Right atrium auricular region (tissue), 2 donors: Measurements from ENCODE around the gene HOXB8. TPM values are rescaled to one million over a fixed set of nuclear protein-coding genes. Genes with fewer than 3 reads are reported as not detected.

ENCODE experiments used
- DNase-seq: peaks from one replicate; pipeline ENCODE4 v3.0.0-alpha.2; 2019; ENCODE audit warnings: low spot score
- H3K27ac ChIP-seq, 2 donors: fragments of 200-600 bp; sonication (generic); 1 replicate in 1 of 2; 2 replicates in 1 of 2; pipeline ENCODE4 v1.5.1; 2016 to 2019
- H3K27me3 ChIP-seq, 2 donors: fragments of 200-600 bp; sonication (generic); one replicate each; pipeline versions ENCODE4 v1.5.1 to v1.6.0; 2017 to 2019
- H3K36me3 ChIP-seq: fragments of 200-600 bp; sonication (generic); one replicate; pipeline ENCODE4 v1.5.1; 2016
- H3K4me1 ChIP-seq, 2 donors: fragments of 200-600 bp; sonication (generic); one replicate each; pipeline versions ENCODE4 v1.5.1 to v1.6.0; 2017 to 2019
- H3K4me3 ChIP-seq, 2 donors: fragments of 200-600 bp; sonication (generic); 1 replicate in 1 of 2; 2 replicates in 1 of 2; pipeline ENCODE4 v1.5.1; 2017 to 2019; ENCODE audit warnings: mild to moderate bottlenecking in 1 of 2, moderate library complexity in 1 of 2
- H3K9me3 ChIP-seq, 2 donors: fragments of 200-600 bp; sonication (generic); one replicate each; pipeline ENCODE4 v1.5.1; 2019
- total RNA-seq, 2 donors: library from RNA; depleted of rRNA; stranded (reverse); fragments of >200 nt; gene quantifications; one replicate each; pipeline ENCODE4 v1.1.0, GENCODE V29; 2016
- TF ChIP-seq, protein P1 (sequence below), 2 donors: fragments of 200-600 bp; sonication (generic); IDR thresholded peaks; one replicate each; pipeline ENCODE4 v1.5.1; 2019; ENCODE audit warnings: antibody characterized with exemption in 2 of 2

The HOXB8 gene
- total RNA-seq, 2 donors from 2014 or later: not detected

GRCh38 chr17:48571826-48572417, 43.2 kb downstream of the HOXB8 start:
- Histone ChIP-seq H3K36me3 (no peaks in the 10 kb centered on the region), H3K4me1 (peaks cover 0 to 13% of the 10 kb centered on the region in 2 donors), H3K9me3 (no peaks in the 10 kb centered on the region), H3K27me3 (peaks cover 0 to 21% of the 10 kb centered on the region in 2 donors), H3K4me3 (no peak overlapping the region), H3K27ac (no peak overlapping the region)
- TF ChIP-seq, protein P1, sequence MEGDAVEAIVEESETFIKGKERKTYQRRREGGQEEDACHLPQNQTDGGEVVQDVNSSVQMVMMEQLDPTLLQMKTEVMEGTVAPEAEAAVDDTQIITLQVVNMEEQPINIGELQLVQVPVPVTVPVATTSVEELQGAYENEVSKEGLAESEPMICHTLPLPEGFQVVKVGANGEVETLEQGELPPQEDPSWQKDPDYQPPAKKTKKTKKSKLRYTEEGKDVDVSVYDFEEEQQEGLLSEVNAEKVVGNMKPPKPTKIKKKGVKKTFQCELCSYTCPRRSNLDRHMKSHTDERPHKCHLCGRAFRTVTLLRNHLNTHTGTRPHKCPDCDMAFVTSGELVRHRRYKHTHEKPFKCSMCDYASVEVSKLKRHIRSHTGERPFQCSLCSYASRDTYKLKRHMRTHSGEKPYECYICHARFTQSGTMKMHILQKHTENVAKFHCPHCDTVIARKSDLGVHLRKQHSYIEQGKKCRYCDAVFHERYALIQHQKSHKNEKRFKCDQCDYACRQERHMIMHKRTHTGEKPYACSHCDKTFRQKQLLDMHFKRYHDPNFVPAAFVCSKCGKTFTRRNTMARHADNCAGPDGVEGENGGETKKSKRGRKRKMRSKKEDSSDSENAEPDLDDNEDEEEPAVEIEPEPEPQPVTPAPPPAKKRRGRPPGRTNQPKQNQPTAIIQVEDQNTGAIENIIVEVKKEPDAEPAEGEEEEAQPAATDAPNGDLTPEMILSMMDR (IDR thresholded peaks at IDR 0.05): no peak
- no peak for DNase-seq

- no peaks in the 10 kb centered on the region for H3K36me3 ChIP-seq
- TF ChIP-seq, protein P1 (IDR thresholded peaks at IDR 0.05): no peak
- H3K4me1 ChIP-seq: peaks cover 0 to 6% of the 10 kb centered on the region in 2 donors
- H3K9me3 ChIP-seq: no peaks in the 10 kb centered on the region
- no peak overlapping the region for H3K4me3 ChIP-seq
- peaks cover 0 to 14% of the 10 kb centered on the region in 2 donors for H3K27me3 ChIP-seq
- no peak overlapping the region for H3K27ac ChIP-seq
- DNase-seq: no peak
Measured at GRCh38 chr17:48571024-48571818, 43.9 kb downstream of the HOXB8 start.

GRCh38 chr17:48570325-48571023, 44.6 kb downstream of the HOXB8 start:
- H3K36me3 ChIP-seq: no peaks in the 10 kb centered on the region
- no peak overlapping the region for H3K4me3 ChIP-seq
- no peak for DNase-seq
- H3K9me3 ChIP-seq: no peaks in the 10 kb centered on the region
- TF ChIP-seq, protein P1 (IDR thresholded peaks at IDR 0.05): no peak
- H3K4me1 ChIP-seq: no peaks in the 10 kb centered on the region
- H3K27me3 ChIP-seq: peaks cover 0 to 9% of the 10 kb centered on the region in 2 donors
- H3K27ac ChIP-seq: no peak overlapping the region

- H3K36me3 ChIP-seq: no peaks in the 10 kb centered on the region
- H3K9me3 ChIP-seq: no peaks in the 10 kb centered on the region
- peaks cover 0 to 9% of the 10 kb centered on the region in 2 donors for H3K27me3 ChIP-seq
- H3K4me1 ChIP-seq: no peaks in the 10 kb centered on the region
- no peak overlapping the region for H3K27ac ChIP-seq
- DNase-seq: no peak
- TF ChIP-seq, protein P1 (IDR thresholded peaks at IDR 0.05): no peak
- no peak overlapping the region for H3K4me3 ChIP-seq
Measured at GRCh38 chr17:48569674-48570324, 45.3 kb downstream of the HOXB8 start.

DNA sequence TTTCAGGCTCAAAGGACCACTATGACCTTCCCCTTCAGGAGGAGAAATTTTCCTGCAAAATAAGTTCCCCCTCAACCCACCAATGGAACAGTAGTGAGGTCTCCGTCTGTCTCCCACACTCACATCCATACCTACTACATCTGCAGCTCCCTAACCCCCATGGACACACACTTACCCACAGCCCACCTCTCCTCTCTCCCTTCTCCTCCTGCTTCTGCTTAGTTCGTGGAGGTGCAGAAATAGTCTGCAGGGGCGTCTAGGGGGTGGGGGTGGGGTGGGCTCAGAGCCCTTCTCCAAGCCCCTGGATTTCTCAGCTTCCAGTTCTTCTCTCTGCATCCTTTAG, 45.9 kb downstream of the HOXB8 start:
- TF ChIP-seq, protein P1 (IDR thresholded peaks at IDR 0.05): no peak
- Histone ChIP-seq H3K27me3 (peaks cover 0 to 13% of the 10 kb centered on the region in 2 donors), H3K27ac (no peak overlapping the region), H3K9me3 (no peaks in the 10 kb centered on the region), H3K4me1 (peaks cover 0 to 4% of the 10 kb centered on the region in 2 donors), H3K36me3 (no peaks in the 10 kb centered on the region), H3K4me3 (no peak overlapping the region)
- DNase-seq: no peak
